Kidney epithelial cell (primary cell): Measurements from ENCODE around the gene CTU2. TPM values are rescaled to one million over a fixed set of nuclear protein-coding genes. Genes with fewer than 3 reads are reported as not detected.

Source experiments
- DNase-seq: peaks from one replicate; pipeline ENCODE4 v3.0.0-alpha.2; 2010; ENCODE audit warnings: low read depth
- H3K27me3 ChIP-seq: 2 replicates; pipeline ENCODE4 v1.6.0; 2011; ENCODE audit warnings: low read length; ENCODE audit not compliant: control insufficient read depth, insufficient read depth
- H3K36me3 ChIP-seq: 2 replicates; pipeline ENCODE4 v1.5.1; 2011; ENCODE audit warnings: low read length; ENCODE audit not compliant: control insufficient read depth, insufficient read depth
- H3K4me3 ChIP-seq: 2 replicates; pipeline ENCODE4 v1.5.1; 2011; ENCODE audit warnings: low read depth, mild to moderate bottlenecking, control low read depth, low read length
- total RNA-seq: library from RNA; depleted of rRNA; stranded (reverse); fragments of >200 nt; gene quantifications from 2 replicates; pipeline ENCODE4 v1.2.3, GENCODE V29; 2015
- TF ChIP-seq, protein P1 (sequence below): IDR thresholded peaks from 2 replicates; pipeline ENCODE4 v1.5.1; 2011; ENCODE audit warnings: mild to moderate bottlenecking, moderate library complexity, low read length, control low read depth, inconsistent platforms; ENCODE audit not compliant: insufficient read depth, poor library complexity, severe bottlenecking

CTU2 gene
- total RNA-seq, 1 donor from 2014 or later, result 12.8 TPM

DNA sequence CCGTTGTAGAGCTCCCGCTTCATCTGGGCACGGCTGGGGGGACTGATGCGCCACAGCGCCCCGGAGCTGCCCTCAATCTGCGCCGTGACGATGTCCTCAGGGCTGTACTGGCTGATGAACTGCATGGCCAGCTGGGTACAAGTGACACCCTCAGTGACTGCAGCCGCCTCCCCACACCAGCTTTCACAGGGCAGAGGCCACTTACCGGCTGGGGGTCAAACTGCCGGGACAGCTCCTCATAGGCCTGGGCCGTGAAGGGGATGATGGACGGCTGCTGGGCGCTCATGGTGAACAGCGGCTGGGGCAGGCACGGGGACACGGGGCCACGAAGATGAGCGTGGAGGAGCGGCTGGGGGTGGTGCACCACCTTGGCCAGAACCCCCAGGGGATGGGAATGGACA, 10.3 kb downstream of the CTU2 start:
- TF ChIP-seq, protein P1, sequence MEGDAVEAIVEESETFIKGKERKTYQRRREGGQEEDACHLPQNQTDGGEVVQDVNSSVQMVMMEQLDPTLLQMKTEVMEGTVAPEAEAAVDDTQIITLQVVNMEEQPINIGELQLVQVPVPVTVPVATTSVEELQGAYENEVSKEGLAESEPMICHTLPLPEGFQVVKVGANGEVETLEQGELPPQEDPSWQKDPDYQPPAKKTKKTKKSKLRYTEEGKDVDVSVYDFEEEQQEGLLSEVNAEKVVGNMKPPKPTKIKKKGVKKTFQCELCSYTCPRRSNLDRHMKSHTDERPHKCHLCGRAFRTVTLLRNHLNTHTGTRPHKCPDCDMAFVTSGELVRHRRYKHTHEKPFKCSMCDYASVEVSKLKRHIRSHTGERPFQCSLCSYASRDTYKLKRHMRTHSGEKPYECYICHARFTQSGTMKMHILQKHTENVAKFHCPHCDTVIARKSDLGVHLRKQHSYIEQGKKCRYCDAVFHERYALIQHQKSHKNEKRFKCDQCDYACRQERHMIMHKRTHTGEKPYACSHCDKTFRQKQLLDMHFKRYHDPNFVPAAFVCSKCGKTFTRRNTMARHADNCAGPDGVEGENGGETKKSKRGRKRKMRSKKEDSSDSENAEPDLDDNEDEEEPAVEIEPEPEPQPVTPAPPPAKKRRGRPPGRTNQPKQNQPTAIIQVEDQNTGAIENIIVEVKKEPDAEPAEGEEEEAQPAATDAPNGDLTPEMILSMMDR, result no peak
- Histone ChIP-seq H3K36me3 (peaks cover 11% of the 10 kb centered on the region), H3K27me3 (no peaks in the 10 kb centered on the region), H3K4me3 (no peak overlapping the region)
- DNase-seq, result no peak

DNA sequence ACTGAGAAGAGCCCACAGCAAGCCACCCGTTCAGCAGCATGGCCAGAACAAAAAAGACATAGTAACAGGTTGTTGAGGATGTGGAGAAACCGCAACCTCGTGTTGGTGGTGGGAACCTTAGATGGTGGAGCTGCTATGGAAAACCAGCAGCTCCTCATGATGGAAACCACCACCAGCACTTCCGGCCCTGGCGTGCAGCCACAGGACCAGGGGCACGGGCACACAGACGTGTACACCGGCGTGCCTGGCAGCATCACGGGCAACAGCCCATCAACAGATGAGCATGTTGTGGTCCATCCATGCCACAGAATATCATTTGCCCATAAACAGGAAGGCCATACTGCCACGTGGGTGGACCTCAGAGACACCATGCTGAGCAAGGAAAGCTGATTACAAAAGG, 11.9 kb downstream of the CTU2 start:
- TF ChIP-seq, protein P1, result no peak
- H3K27me3 ChIP-seq, result no peaks in the 10 kb centered on the region
- H3K4me3 ChIP-seq, result no peak overlapping the region
- peaks cover 11% of the 10 kb centered on the region for H3K36me3 ChIP-seq
- no peak for DNase-seq

DNA sequence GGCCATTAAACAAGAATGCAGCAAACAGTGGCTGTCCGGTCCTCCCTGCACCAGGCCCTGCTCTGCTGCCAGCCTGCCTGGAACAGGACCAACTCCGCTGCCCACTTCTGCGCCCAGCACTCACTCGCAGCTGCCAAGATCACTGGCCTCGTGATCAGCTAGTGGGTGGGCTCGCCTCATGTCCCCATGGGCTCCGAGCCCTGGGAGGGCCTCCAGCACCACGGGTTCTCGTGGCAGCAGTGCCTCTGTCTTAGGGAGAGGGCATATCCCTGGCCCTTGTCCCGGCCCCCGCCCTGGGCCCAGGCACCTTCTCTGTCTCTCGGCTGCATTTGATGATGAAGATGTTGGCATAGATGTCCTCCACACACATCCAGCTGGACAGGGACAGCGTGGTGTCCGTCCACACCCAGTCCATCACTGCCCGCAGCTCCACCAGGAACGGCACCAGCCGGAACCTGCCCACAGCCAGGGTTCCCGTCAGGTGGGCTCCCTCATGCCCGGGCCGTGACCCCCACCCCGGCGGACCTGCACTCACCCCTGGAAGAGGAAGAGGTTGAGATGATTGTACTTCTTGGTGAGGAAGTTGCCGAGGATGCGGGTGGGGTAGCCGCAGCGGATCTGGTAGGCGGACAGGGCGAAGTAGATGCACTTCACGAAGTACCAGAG, 13.1 kb downstream of the CTU2 start:
- H3K27me3 ChIP-seq, result no peaks in the 10 kb centered on the region
- peaks cover 11% of the 10 kb centered on the region for H3K36me3 ChIP-seq
- TF ChIP-seq, protein P1, result no peak
- no peak for DNase-seq
- no peak overlapping the region for H3K4me3 ChIP-seq

DNA sequence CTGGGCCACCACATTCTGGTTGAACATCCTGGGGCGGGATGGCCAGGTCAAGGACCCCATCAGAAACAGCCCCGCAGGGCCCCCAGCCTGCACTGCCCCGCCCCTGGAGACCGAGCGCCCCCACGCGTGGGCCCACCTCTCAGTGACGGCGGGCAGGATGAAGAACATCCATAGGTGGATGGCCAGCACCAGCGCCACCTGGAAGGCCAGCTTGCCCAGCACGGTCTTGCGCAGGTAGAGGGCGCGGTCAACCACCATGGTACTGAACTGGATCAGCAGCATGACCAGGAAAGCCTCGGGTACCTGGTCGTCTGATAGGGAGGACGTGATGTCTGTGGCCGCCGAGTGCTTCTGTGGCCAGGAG, 13.6 kb downstream of the CTU2 start:
- TF ChIP-seq, protein P1, result no peak
- Histone ChIP-seq H3K27me3 (no peaks in the 10 kb centered on the region), H3K4me3 (no peak overlapping the region), H3K36me3 (peaks cover 9% of the 10 kb centered on the region)
- no peak for DNase-seq

DNA sequence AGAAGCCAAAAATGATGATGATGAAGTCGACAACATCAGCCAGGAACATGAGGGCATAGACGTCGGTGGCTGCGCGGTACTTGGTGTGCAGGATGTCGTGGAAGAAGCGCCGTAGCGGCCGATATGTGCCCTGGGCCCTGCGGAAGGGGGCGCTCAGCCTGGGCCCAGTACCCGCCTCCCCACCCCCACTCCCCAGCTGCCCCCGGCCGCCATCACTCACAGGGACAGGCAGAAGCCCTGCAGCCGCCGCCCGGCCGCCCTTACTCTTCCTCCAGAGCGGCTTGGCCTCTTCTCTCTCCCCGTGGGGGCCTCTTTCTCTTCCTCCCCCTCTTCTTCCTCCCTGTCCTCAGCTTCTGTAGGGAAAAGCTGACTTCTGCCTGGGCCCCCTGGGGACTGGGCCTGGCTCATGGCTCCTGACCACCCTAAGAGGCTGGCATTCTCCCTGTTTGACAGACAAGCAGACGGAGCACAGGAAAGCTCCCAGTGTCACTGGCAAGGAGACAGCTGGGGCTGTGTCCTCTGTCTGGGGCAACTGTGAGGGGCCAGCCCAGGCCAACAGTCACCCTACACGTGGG, 14.2 kb downstream of the CTU2 start:
- TF ChIP-seq, protein P1, result no peak
- peaks cover 9% of the 10 kb centered on the region for H3K36me3 ChIP-seq
- no peaks in the 10 kb centered on the region for H3K27me3 ChIP-seq
- H3K4me3 ChIP-seq, result no peak overlapping the region
- DNase-seq, result no peak

DNA sequence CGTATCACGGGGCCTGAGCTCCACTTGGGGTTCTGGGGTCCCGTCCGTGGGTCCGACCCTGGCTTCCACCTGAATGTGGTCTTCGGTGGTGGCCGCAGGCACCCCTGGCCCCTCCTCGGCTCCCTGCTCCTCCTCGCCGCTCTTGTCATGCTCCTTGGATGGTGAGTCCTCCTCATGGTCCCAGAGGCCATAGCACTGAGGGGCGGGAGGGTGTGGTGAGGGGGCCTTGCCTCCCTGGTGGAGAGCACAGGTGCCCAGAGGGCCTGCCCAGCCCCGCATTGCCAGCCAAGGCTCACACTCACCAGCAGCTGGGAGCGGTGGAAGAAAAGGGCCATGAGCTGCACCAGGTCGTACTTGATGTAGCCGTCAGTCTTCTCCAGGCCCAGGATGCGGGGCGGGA, 14.9 kb downstream of the CTU2 start:
- H3K4me3 ChIP-seq, result no peak overlapping the region
- TF ChIP-seq, protein P1, result no peak
- H3K36me3 ChIP-seq, result peaks cover 11% of the 10 kb centered on the region
- DNase-seq, result no peak
- no peaks in the 10 kb centered on the region for H3K27me3 ChIP-seq
